Cardiac fibroblast (primary cell): ENCODE data around the gene GIGYF2.

Source experiments
- DNase-seq, 2 donors: peaks; one replicate each; pipeline versions ENCODE4 v3.0.0 to v3.0.0-alpha.2; 2010; ENCODE audit warnings: low read depth in 2 of 2
- H3K4me3 ChIP-seq, 2 donors: replicated peaks in 1 of 2; 1 replicate in 1 of 2; 2 replicates in 1 of 2; pipeline ENCODE4 v1.5.1; 2011; ENCODE audit warnings: low read depth in 2 of 2, low read length in 2 of 2, mild to moderate bottlenecking in 2 of 2, moderate library complexity in 1 of 2
- TF ChIP-seq, protein P1 (sequence below): IDR thresholded peaks from one replicate; pipeline ENCODE4 v1.5.1; 2011; ENCODE audit warnings: low read depth, mild to moderate bottlenecking, low read length, inconsistent platforms

The GIGYF2 gene

DNA sequence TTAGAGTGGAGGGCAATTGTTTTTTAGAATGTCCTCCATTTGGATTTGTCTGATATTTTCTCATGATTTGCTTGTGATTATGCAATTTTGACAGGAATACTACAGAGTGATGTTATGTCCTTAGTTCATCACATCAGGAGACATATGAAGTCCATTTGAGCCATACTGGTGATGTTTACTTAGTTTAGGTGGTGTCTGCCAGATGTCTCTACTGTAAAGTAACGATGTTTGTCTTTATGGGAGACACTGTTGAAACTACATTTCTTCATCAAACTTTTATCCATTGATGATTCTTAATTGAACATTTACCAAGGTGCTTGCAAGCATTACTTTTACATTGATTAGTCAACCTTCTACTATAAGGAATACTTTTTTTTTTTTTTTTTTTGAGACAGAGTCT, 168.0 kb downstream of the GIGYF2 start:
- TF ChIP-seq, protein P1, sequence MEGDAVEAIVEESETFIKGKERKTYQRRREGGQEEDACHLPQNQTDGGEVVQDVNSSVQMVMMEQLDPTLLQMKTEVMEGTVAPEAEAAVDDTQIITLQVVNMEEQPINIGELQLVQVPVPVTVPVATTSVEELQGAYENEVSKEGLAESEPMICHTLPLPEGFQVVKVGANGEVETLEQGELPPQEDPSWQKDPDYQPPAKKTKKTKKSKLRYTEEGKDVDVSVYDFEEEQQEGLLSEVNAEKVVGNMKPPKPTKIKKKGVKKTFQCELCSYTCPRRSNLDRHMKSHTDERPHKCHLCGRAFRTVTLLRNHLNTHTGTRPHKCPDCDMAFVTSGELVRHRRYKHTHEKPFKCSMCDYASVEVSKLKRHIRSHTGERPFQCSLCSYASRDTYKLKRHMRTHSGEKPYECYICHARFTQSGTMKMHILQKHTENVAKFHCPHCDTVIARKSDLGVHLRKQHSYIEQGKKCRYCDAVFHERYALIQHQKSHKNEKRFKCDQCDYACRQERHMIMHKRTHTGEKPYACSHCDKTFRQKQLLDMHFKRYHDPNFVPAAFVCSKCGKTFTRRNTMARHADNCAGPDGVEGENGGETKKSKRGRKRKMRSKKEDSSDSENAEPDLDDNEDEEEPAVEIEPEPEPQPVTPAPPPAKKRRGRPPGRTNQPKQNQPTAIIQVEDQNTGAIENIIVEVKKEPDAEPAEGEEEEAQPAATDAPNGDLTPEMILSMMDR = no peak
- DNase-seq = no peak
- H3K4me3 ChIP-seq = no peak overlapping the region

- no peak for DNase-seq
- TF ChIP-seq, protein P1 = no peak
- H3K4me3 ChIP-seq = no peak overlapping the region
Measured at GRCh38 chr2:232866104-232866503, 169.0 kb downstream of the GIGYF2 start.

DNA sequence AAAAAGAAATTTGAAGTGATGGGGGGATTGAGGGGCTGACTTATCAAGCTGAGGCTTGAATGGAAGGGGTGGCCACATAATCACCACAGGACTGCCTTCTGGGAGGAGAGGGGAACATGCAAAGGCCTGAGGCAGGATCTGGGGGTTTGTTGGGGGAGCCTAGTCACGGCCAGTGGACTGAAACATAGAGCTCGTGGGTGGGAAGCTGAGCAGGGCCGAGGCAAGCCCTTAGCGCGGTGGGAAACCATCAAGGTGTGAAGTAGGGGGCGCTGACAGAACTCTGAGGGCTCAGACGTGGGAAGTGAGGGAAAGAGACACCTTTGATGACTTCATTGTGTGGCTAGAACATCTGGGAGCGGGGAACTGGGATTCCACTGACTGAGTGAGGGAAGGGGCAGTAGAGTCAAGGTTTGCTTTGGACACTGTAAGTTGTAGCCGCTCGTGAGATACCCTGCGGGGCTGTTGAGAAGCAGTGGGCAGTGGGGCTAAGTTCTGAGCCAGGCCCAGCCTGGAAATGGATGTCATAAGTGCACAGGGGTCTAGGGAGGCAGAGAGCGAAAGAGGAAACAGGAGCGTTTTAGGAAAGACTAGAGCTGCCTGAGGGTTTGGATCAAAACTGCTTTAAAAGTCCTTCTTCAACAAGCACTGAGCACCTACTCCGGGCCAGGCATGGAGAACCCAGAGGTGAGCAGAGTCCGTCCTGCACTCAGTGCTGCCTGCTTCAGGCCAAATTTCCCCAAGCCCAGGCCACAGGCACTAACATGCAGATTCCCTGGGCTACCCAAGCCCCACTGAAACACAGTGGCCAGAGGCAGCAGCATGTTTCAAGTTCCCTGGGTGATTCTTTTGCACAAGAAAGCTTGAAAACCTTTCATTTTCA, 172.2 kb downstream of the GIGYF2 start:
- TF ChIP-seq, protein P1 = no peak
- no peak overlapping the region for H3K4me3 ChIP-seq
- DNase-seq = no peak

DNA sequence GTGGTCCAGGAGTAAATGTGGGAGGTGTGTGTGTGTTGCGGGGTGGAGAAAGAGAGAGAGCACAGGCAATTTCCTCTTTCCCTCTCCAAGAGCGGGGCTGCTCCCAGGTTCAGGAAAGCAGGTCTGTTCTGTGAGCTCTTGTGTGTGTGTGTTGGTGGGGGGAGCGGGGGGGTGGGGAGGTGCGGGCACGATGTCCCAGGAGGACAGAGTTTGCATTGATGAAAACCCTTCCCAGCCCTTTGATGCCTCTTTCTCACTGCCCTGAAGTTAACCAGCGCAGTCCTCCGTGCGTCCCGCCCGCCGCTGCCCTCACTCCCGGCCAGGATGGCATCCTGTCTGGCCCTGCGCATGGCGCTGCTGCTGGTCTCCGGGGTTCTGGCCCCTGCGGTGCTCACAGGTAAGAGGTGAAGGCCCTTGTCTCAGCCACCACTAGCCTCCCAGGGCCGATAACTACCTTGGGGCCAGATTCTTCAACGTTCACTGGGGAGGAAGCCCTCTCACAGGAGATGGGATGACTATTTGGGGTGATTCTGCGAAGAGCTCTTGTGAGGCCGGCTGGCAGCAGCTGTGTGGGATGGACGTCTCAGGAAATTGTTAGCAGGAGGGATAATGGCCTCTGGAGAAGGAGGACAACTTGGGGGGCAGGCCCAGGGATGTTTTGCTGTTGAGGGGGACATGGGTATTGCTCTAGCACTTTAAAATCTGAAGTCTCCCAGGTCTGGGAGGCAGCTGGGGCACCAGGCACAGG, 173.1 kb downstream of the GIGYF2 start, which contains the start of gene SNORC:
TSS of gene SNORC (plus strand) at position 247 of the 748 bp plus-strand sequence. CDS start at position 325, 78 bp downstream.
- no peak within 1 kb of the TSS for H3K4me3 ChIP-seq
- no peak for DNase-seq
- TF ChIP-seq, protein P1 = no peak

DNA sequence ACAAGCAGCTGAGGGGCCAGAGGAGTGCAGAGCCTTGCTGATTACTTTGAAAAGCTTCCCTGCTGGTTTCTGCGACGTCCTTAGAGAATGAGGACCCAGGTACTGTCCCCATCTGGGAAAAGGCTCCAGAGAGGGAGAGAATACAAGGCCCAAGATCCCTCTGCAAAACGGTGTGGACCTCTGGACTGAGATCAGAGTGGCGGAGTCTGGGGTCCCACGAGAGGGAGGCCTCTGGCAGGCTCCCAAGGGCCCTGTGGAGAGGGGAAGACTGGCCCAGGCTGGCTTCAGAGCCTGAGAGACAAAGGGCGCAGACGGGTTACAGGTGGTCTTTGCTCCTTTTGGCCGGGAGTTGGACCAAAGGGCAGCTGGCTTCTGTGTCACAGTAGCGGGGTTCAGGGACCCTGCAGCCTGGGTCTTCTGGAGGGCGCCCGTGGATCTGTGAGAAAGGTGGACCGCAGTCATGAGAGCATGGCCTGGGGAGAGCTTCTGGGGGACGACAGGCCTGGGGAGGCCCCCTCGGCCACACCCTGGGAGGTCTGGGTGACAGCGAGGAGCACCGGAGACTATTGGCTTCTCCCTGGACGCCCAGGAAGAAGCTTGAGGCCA, 173.7 kb downstream of the GIGYF2 start:
- no peak overlapping the region for H3K4me3 ChIP-seq
- no peak for DNase-seq
- TF ChIP-seq, protein P1 = no peak

GRCh38 chr2:232871418-232871834, 174.3 kb downstream of the GIGYF2 start:
- TF ChIP-seq, protein P1 = no peak
- DNase-seq = no peak

More at GRCh38 chr2:232871418-232871834, 174.3 kb downstream of the GIGYF2 start:
- H3K4me3 ChIP-seq = no peak overlapping the region
